BLaER1 treated with 17β-estradiol and CSF1 and Interleukin-3, amounts not matched to agents 10 nM and 100 nM (cell line): ENCODE results near the gene MLH1.

Experiments
- H3K27ac ChIP-seq, 11 experiments: shearing (Covaris generic); formaldehyde crosslinking; 2 replicates each; pipeline ENCODE4 v1.8.1; 2022
- H3K27me3 ChIP-seq, 11 experiments: shearing (Covaris generic); formaldehyde crosslinking; 2 replicates each; pipeline ENCODE4 v1.8.1; 2022
- H3K36me3 ChIP-seq, 11 experiments: shearing (Covaris generic); formaldehyde crosslinking; 2 replicates each; pipeline ENCODE4 v1.8.1; 2022
- H3K4me1 ChIP-seq, 10 experiments: shearing (Covaris generic); formaldehyde crosslinking; 2 replicates each; pipeline ENCODE4 v1.8.1; 2022
- H3K4me2 ChIP-seq, 11 experiments: shearing (Covaris generic); formaldehyde crosslinking; 2 replicates each; pipeline ENCODE4 v1.8.1; 2022
- H3K4me3 ChIP-seq, 10 experiments: shearing (Covaris generic); formaldehyde crosslinking; 2 replicates each; pipeline ENCODE4 v1.8.1; 2022
- H3K9ac ChIP-seq, 11 experiments: shearing (Covaris generic); formaldehyde crosslinking; 2 replicates each; pipeline ENCODE4 v1.8.1; 2022
- H3K9me3 ChIP-seq, 11 experiments: shearing (Covaris generic); formaldehyde crosslinking; replicated peaks in 1 of 11; 2 replicates each; pipeline ENCODE4 v1.8.1; 2022
- H4K20me1 ChIP-seq, 11 experiments: shearing (Covaris generic); formaldehyde crosslinking; 2 replicates each; pipeline ENCODE4 v1.8.1; 2022
- Cebpa-rat ChIP-seq, 11 experiments: shearing (Covaris generic); IDR thresholded peaks; 2 replicates each; pipeline ENCODE4 v1.8.1; 2022

MLH1 gene

DNA sequence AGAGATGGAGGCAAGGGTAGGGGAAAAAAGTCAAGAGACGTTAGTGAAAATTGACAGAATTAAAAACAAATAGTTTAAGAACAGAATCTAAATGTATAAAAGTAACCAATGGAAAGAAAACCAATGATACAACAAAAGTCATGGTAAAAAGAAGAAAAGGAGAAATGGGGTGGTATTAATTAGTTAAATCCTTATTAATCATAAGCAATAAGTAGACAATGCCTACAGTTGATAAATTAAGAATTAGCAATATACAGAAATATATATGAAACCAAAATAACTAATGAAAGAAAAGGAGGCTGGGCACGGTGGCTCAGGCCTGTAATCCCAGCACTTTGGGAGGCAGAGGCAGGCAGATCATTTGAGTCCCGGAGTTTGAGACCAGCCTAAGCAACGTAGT lies 24.2 kb upstream of the MLH1 start:
- Histone ChIP-seq H3K9ac (peak overlapping the region in 10 of 11 experiments; percentile 38 to 71 (median 60); a peak in 16 of 22 replicates), H3K4me1 (peaks cover 33 to 52% (median 43%) of the 10 kb centered on the region in 10 experiments), H3K27me3 (no peaks in the 10 kb centered on the region), H3K9me3 (peaks cover 0 to 4% (median 3%) of the 10 kb centered on the region in 11 experiments; a peak in 8 of 22 replicates), H3K27ac (peak overlapping the region in 10 of 11 experiments; percentile 28 to 80 (median 73); a peak in 21 of 22 replicates), H3K36me3 (no peaks in the 10 kb centered on the region), H3K4me2 (peak overlapping the region; percentile 61 to 88 (median 79)), H4K20me1 (no peaks in the 10 kb centered on the region), H3K4me3 (no peak overlapping the region)
- TF ChIP-seq Cebpa-rat (IDR thresholded peaks at IDR 0.05), result no peak

DNA sequence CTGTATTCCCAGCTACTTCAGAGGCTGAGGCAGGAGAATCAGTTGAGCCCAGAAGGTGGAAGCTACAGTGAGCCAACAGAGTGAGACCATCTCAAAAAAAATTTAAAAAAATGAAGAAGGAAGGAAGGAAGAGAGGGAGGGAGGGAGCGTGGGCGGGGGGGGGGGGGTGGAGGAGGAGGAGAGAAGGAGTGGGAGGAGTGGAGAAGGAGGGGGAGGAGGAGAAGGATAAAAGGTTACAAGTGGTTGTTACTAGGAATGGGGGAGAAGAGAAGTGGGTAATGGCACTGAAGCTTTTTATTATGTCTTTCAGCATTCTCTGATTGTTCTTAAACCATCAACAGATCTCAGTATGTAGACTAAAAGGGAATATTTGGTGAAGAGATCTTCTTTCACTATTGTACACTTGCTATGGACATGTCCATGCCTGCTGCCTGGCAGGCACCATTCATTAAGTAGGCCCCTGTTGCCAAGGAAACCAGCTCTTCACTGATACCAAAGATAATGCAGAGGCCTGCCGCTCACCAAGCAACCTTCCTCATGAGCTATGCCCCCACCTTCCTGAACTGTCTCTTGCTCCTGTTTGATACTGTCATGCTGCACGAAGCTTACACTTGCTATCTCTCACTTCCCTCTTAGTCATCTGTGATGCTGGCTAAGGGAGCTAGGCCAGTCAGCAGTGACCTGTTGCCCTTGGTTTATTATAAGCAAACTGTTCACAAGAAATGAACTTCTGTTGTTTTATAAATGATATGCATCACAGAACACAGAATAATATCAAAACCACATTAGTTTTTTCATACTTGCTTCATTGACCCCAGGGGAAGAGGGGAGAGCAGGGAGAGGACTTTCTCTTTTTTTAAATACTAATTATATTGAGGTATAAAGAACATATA lies 23.5 kb upstream of the MLH1 start:
- TF ChIP-seq Cebpa-rat (IDR thresholded peaks at IDR 0.05), result no peak
- H3K27ac ChIP-seq, result peak overlapping the region; percentile 30 to 80 (median 73); a peak in 21 of 22 replicates
- H3K4me3 ChIP-seq, result no peak overlapping the region
- H3K27me3 ChIP-seq, result no peaks in the 10 kb centered on the region
- H4K20me1 ChIP-seq, result no peaks in the 10 kb centered on the region
- no peaks in the 10 kb centered on the region for H3K36me3 ChIP-seq
- peaks cover 0 to 4% (median 0%) of the 10 kb centered on the region in 11 experiments; a peak in 1 of 22 replicates for H3K9me3 ChIP-seq
- peak overlapping the region; percentile 64 to 88 (median 79) for H3K4me2 ChIP-seq
- H3K9ac ChIP-seq, result peak overlapping the region in 10 of 11 experiments; percentile 38 to 71 (median 60); a peak in 17 of 22 replicates
- peaks cover 29 to 45% (median 37%) of the 10 kb centered on the region in 10 experiments for H3K4me1 ChIP-seq

DNA sequence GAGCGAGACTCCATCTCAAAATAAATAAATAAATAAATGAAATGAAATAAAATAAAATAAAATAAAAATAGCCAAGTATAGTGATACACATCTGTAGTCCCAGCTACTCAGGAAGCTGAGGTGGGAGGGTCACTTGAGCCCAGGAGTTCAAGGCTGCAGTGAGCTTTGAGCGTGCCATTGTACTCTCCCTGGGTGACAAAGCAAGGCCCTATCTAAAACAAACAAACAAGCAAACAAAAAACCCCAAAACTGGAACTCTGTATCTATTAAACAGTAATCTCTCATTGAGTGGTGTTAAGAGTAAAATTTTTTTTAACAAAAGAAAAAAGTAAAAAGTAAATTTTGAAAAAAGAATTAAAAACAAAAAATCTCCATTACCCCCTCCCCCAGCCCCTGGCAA lies 21.2 kb upstream of the MLH1 start:
- Histone ChIP-seq H3K36me3 (peaks cover 0 to 13% (median 5%) of the 10 kb centered on the region in 11 experiments; a peak in 8 of 22 replicates), H4K20me1 (no peaks in the 10 kb centered on the region), H3K27ac (no peak overlapping the region), H3K4me1 (peaks cover 25 to 34% (median 31%) of the 10 kb centered on the region in 10 experiments), H3K9ac (no peak overlapping the region), H3K4me3 (no peak overlapping the region), H3K4me2 (no peak overlapping the region), H3K9me3 (peaks cover 0 to 15% (median 8%) of the 10 kb centered on the region in 11 experiments; a peak in 12 of 22 replicates), H3K27me3 (no peaks in the 10 kb centered on the region)
- TF ChIP-seq Cebpa-rat (IDR thresholded peaks at IDR 0.05), result no peak

DNA sequence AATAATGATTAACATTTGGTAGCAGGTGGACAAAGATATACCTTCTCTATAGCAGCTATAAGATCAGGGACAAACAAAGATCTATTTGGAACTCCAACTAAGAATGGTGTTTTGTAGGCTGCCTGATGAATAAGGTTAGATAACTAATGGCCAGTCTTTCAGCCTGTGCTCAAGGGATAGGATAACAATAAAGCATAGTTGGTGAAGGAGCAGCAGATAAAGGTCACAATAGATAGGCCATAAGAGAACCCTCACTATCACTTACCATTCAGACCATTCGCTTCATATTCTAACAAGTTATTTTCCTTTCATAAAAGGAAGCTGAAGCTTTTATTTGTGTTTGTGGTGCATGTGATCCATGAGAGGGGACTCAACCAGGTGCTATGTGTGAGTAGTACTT lies 20.2 kb upstream of the MLH1 start:
- Histone ChIP-seq H3K4me1 (peaks cover 25 to 34% (median 31%) of the 10 kb centered on the region in 10 experiments), H3K4me2 (no peak overlapping the region)

DNA sequence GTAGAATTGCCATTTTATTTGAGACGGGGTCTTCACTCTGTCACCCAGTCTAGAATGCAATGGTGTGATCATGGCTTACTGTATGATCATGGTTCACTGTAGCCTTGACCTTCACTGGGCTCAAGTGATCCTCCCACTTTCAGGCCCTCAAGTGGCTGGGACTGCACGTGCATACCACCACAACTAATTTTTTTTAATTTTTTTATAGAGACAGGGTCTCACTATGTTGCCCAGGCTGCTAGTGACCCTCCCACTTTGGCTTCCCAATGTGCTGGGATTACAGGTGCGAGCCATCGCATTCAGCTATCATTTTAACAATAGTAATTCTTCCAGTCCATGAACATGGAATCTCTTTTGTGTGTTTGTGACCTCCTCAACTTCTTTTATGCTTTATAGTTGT lies 12.3 kb upstream of the MLH1 start:
- Histone ChIP-seq H3K4me1 (no peaks in the 10 kb centered on the region), H3K27me3 (no peaks in the 10 kb centered on the region), H3K27ac (no peak overlapping the region), H3K9me3 (peaks cover 20 to 64% (median 48%) of the 10 kb centered on the region in 11 experiments), H3K4me3 (no peak overlapping the region), H4K20me1 (no peaks in the 10 kb centered on the region), H3K9ac (no peak overlapping the region), H3K4me2 (no peak overlapping the region), H3K36me3 (peaks cover 48 to 62% (median 55%) of the 10 kb centered on the region in 11 experiments)
- TF ChIP-seq Cebpa-rat (IDR thresholded peaks at IDR 0.05), result no peak

More for the DNA sequence above, 20.2 kb upstream of the MLH1 start:
- H3K27ac ChIP-seq, result no peak overlapping the region
- TF ChIP-seq Cebpa-rat (IDR thresholded peaks at IDR 0.05), result no peak
- no peaks in the 10 kb centered on the region for H4K20me1 ChIP-seq
- peaks cover 0 to 18% (median 10%) of the 10 kb centered on the region in 11 experiments; a peak in 15 of 22 replicates for H3K9me3 ChIP-seq
- no peaks in the 10 kb centered on the region for H3K27me3 ChIP-seq
- no peak overlapping the region for H3K4me3 ChIP-seq
- H3K36me3 ChIP-seq, result peaks cover 0 to 13% (median 5%) of the 10 kb centered on the region in 11 experiments; a peak in 8 of 22 replicates
- H3K9ac ChIP-seq, result no peak overlapping the region

DNA sequence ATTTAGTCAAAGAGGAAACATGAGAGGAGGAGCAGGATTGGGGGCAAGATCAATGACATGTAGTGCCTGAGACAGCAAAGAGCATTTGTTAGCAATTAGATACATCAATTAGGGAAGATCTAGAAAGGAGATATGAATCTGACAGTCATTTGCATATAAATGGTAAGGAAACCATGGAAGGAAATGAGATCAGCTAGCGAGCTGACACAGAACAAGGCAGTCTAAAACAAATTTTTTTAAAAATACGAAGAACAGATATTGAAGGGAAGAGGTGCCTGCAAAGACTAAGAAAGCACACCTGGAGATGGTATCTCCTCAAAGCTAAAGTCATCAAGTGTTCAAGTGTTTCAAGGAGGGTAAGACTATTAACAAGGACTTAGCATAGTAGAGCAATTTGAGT lies 5.0 kb upstream of the MLH1 start:
- H3K27me3 ChIP-seq, result no peaks in the 10 kb centered on the region
- peaks cover 10 to 51% (median 47%) of the 10 kb centered on the region in 10 experiments; a peak in 19 of 20 replicates for H3K4me1 ChIP-seq
- no peak overlapping the region for H3K4me3 ChIP-seq
- peaks cover 49 to 86% (median 78%) of the 10 kb centered on the region in 11 experiments for H3K36me3 ChIP-seq
- TF ChIP-seq Cebpa-rat (IDR thresholded peaks at IDR 0.05), result no peak
- peaks cover 13 to 34% (median 27%) of the 10 kb centered on the region in 11 experiments for H3K9me3 ChIP-seq
- peak overlapping the region; percentile 0 to 93 (median 79); a peak in 18 of 22 replicates for H3K4me2 ChIP-seq
- no peak overlapping the region for H3K9ac ChIP-seq
- peaks cover 0 to 16% (median 5%) of the 10 kb centered on the region in 11 experiments; a peak in 5 of 22 replicates for H4K20me1 ChIP-seq
- peak overlapping the region in 2 of 11 experiments; percentile 12 to 49; a peak in 3 of 22 replicates for H3K27ac ChIP-seq

DNA sequence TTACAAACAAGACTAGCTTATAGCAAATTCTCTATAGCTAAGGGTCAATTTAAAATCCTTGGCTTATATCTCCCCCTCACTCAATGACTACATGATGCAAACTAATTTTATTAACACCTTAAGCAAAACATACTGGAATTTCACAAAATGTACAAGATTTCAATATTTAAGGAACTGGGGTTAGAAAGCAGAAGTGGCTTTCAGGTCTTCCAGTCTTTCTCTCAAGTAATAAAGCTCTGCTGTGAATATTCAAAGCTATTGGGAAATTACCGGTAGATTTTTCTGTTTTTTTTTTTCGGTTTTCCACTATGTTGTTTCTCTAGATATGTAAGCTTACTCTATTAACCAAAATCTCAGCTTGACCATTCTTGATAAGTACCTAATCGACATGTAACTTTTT lies 4.3 kb upstream of the MLH1 start:
- Histone ChIP-seq H3K4me2 (peak overlapping the region; percentile 42 to 93 (median 82); a peak in 19 of 22 replicates), H3K36me3 (peaks cover 43 to 79% (median 72%) of the 10 kb centered on the region in 11 experiments), H4K20me1 (peaks cover 0 to 16% (median 5%) of the 10 kb centered on the region in 11 experiments; a peak in 5 of 22 replicates), H3K9ac (peak overlapping the region in 4 of 11 experiments; percentile 15 to 48 (median 30); a peak in 7 of 22 replicates), H3K27me3 (no peaks in the 10 kb centered on the region), H3K4me3 (peak overlapping the region in 4 of 10 experiments; percentile 33 to 79 (median 68); a peak in 10 of 20 replicates), H3K27ac (peak overlapping the region in 6 of 11 experiments; percentile 26 to 64 (median 43); a peak in 9 of 22 replicates), H3K9me3 (peaks cover 13 to 30% (median 25%) of the 10 kb centered on the region in 11 experiments), H3K4me1 (peaks cover 12 to 51% (median 47%) of the 10 kb centered on the region in 10 experiments)
- no peak for TF ChIP-seq Cebpa-rat (IDR thresholded peaks at IDR 0.05)

DNA sequence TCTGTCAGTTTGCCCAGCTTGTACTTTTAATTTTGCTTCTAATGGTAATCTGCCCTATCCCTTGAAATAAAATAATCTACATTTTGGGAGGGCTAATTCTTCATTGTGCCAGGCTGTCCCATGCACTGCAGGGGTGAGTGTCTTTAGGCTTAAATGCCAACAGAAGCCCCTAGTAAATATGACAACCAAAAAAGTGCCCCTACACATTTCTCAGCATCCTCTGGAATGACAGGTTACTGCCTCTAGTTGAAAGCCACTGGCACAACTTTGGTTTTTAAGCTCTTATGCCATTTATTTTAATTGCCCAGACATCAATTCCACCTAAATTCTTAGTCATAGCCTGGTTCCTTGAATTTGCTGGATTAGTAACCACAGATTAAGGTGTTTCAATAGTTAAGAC lies 3.8 kb upstream of the MLH1 start:
- Histone ChIP-seq H3K4me2 (peak overlapping the region; percentile 42 to 93 (median 82)), H4K20me1 (peaks cover 0 to 16% (median 5%) of the 10 kb centered on the region in 11 experiments; a peak in 5 of 22 replicates), H3K27me3 (no peaks in the 10 kb centered on the region), H3K36me3 (peaks cover 37 to 74% (median 67%) of the 10 kb centered on the region in 11 experiments), H3K4me3 (peak overlapping the region in 5 of 10 experiments; percentile 2 to 79 (median 64); a peak in 11 of 20 replicates), H3K4me1 (peaks cover 18 to 56% (median 53%) of the 10 kb centered on the region in 10 experiments), H3K9ac (peak overlapping the region in 4 of 11 experiments; percentile 15 to 48 (median 30); a peak in 7 of 22 replicates), H3K27ac (peak overlapping the region in 6 of 11 experiments; percentile 26 to 64 (median 43); a peak in 10 of 22 replicates), H3K9me3 (peaks cover 13 to 29% (median 24%) of the 10 kb centered on the region in 11 experiments)
- TF ChIP-seq Cebpa-rat (IDR thresholded peaks at IDR 0.05), result no peak
